Thyroid gland (tissue), 4 donors: ENCODE data around the gene DCLK2. TPM values are rescaled to one million over a fixed set of nuclear protein-coding genes. Genes with fewer than 3 reads are reported as not detected.
"Not testable (repeated sequence)": the region's sequence is repeated elsewhere in the genome, so short reads cannot be mapped to it uniquely, and the experiment has no call there.

ENCODE experiments used
- DNase-seq, 2 donors: peaks; one replicate each; pipeline ENCODE4 v3.0.0-alpha.2; 2019
- H3K27ac ChIP-seq, 3 donors: fragments of 200-600 bp; sonication (generic); 1 replicate in 2 of 3; 2 replicates in 1 of 3; pipeline ENCODE4 v1.5.1; 2016 to 2019; ENCODE audit warnings: mild to moderate bottlenecking in 1 of 3, moderate library complexity in 1 of 3
- H3K27me3 ChIP-seq: fragments of 200-600 bp; sonication (generic); one replicate; pipeline ENCODE4 v1.5.1; 2019
- H3K36me3 ChIP-seq, 2 donors: fragments of 200-600 bp; sonication (generic); one replicate each; pipeline ENCODE4 v1.5.1; 2016 to 2019
- H3K4me1 ChIP-seq, 2 donors: fragments of 200-600 bp; sonication (generic); one replicate each; pipeline ENCODE4 v1.5.1; 2017 to 2019
- H3K4me3 ChIP-seq, 3 donors: fragments of 200-600 bp; sonication (generic); replicated peaks in 1 of 3; 1 replicate in 2 of 3; 2 replicates in 1 of 3; pipeline ENCODE4 v1.5.1; 2016; ENCODE audit warnings: mild to moderate bottlenecking in 1 of 3
- H3K9me3 ChIP-seq: fragments of 200-600 bp; sonication (generic); one replicate; pipeline ENCODE4 v1.5.1; 2017
- CTCF ChIP-seq, 6 experiments: fragments of 200-600 bp in 3 of 6; fragments of 450-650 bp in 3 of 6; sonication (generic) in 3 of 6; IDR thresholded peaks; one replicate each; pipeline ENCODE4 v1.5.1; 2016 to 2019; ENCODE audit warnings: antibody characterized with exemption in 6 of 6, mild to moderate bottlenecking in 2 of 6, inconsistent platforms in 1 of 6, moderate library complexity in 1 of 6
- POLR2A ChIP-seq, 2 donors: fragments of 450-650 bp; IDR thresholded peaks; one replicate each; pipeline ENCODE4 v1.6.1; 2017; ENCODE audit warnings: antibody characterized with exemption in 2 of 2, mild to moderate bottlenecking in 2 of 2, moderate library complexity in 1 of 2
- WGBS, 2 donors: methylation state at CpG; one replicate each; pipeline ENCODE4 v1.1.5; 2017; 5-methylcytosine and 5-hydroxymethylcytosine counted together
- intact Hi-C: fragments of 100-400 bp; cut with DNase I; formaldehyde crosslinking; loops from one replicate; pipeline ENCODE4 v1.15.1; 2023
- total RNA-seq, 4 donors: library from RNA; depleted of rRNA; stranded (reverse); fragments of >200 nt; gene quantifications; one replicate each; pipeline ENCODE4 v1.2.3, GENCODE V29; 2016

DCLK2 gene
- total RNA-seq, 4 donors from 2014 or later: 6.6 to 19.7 (median 12.3) TPM

GRCh38 chr4:150182794-150183193 is 104.5 kb downstream of the DCLK2 start:
- no peaks in the 10 kb centered on the region for H3K9me3 ChIP-seq
- intact Hi-C loops: no loop called here
- WGBS, 2 donors: 93 to 95% methylated on average over 2 of the region's 2 CpGs
- TF ChIP-seq CTCF (IDR thresholded peaks at IDR 0.05) (no peak), POLR2A (IDR thresholded peaks at IDR 0.05) (no peak)
- no peak overlapping the region for H3K4me3 ChIP-seq
- H3K27me3 ChIP-seq: no peaks in the 10 kb centered on the region
- no peaks in the 10 kb centered on the region for H3K36me3 ChIP-seq
- H3K27ac ChIP-seq: no peak overlapping the region
- no peak for DNase-seq
- peaks cover 0 to 3% of the 10 kb centered on the region in 2 donors for H3K4me1 ChIP-seq

- intact Hi-C loops, H3K9me3 ChIP-seq, H3K36me3 ChIP-seq, DNase-seq, H3K27ac ChIP-seq, H3K27me3 ChIP-seq, H3K4me1 ChIP-seq, H3K4me3 ChIP-seq: not testable (repeated sequence)
- 92 to 94% methylated on average over 4 of the region's 4 CpGs for WGBS, 2 donors
These were observed 106.8 kb downstream of the DCLK2 start for GRCh38 chr4:150185033-150185432.

GRCh38 chr4:150192986-150193385 is 114.7 kb downstream of the DCLK2 start:
- no peak for DNase-seq
- H3K4me1 ChIP-seq: no peaks in the 10 kb centered on the region
- H3K4me3 ChIP-seq: no peak overlapping the region
- H3K9me3 ChIP-seq: no peaks in the 10 kb centered on the region
- H3K36me3 ChIP-seq: no peaks in the 10 kb centered on the region
- TF ChIP-seq POLR2A (IDR thresholded peaks at IDR 0.05) (no peak), CTCF (IDR thresholded peaks at IDR 0.05) (no peak)
- intact Hi-C loops: no loop called here
- 76 to 92% methylated on average over 3 of the region's 3 CpGs for WGBS, 2 donors
- no peak overlapping the region for H3K27ac ChIP-seq
- no peaks in the 10 kb centered on the region for H3K27me3 ChIP-seq

- H3K36me3 ChIP-seq, H3K4me1 ChIP-seq, H3K27ac ChIP-seq, DNase-seq, H3K4me3 ChIP-seq, intact Hi-C loops, H3K27me3 ChIP-seq, H3K9me3 ChIP-seq: not testable (repeated sequence)
- 98 to 100% methylated on average over 4 of the region's 4 CpGs for WGBS, 2 donors
These were observed 119.0 kb downstream of the DCLK2 start for GRCh38 chr4:150197256-150197655.

DNA sequence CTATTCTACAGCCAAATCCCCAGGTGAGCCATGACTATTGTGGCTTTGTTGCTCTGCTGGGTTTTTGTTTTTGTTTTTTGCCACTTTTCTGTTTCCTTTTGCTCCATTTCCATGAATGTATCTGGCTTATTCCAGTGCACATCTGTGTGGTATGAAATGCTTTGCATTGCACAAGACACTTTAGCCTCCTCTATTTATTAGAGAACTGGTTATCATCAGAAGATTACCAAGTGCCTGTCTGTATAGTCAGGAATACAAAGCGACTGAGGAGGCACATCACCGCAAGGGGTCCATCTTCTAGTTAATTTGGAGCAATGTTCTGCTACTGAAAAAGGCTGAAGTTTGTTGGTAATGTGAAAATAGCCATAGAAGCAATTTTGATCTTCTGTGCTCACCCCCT is 120.8 kb downstream of the DCLK2 start:
- Histone ChIP-seq H3K4me1 (no peaks in the 10 kb centered on the region), H3K36me3 (no peaks in the 10 kb centered on the region), H3K27ac (no peak overlapping the region), H3K27me3 (no peaks in the 10 kb centered on the region), H3K4me3 (no peak overlapping the region), H3K9me3 (no peaks in the 10 kb centered on the region)
- TF ChIP-seq CTCF (IDR thresholded peaks at IDR 0.05) (no peak), POLR2A (IDR thresholded peaks at IDR 0.05) (no peak)
- intact Hi-C loops: no loop called here
- 98 to 100% methylated on average over 2 of the region's 2 CpGs for WGBS, 2 donors
- no peak for DNase-seq

- intact Hi-C loops: no loop called here
- no peak for DNase-seq
- 60 to 67% methylated on average over 1 of the region's 1 CpG for WGBS, 2 donors
- no peaks in the 10 kb centered on the region for H3K4me1 ChIP-seq
- H3K36me3 ChIP-seq: no peaks in the 10 kb centered on the region
- H3K4me3 ChIP-seq: no peak overlapping the region
- H3K27me3 ChIP-seq: no peaks in the 10 kb centered on the region
- no peaks in the 10 kb centered on the region for H3K9me3 ChIP-seq
- TF ChIP-seq CTCF (IDR thresholded peaks at IDR 0.05): no peak
- no peak for TF ChIP-seq POLR2A (IDR thresholded peaks at IDR 0.05)
- no peak overlapping the region for H3K27ac ChIP-seq
These were observed 126.8 kb downstream of the DCLK2 start for GRCh38 chr4:150205016-150205415.
